ENCODE data around the gene MPO. TPM values are rescaled to one million over a fixed set of nuclear protein-coding genes. Genes with fewer than 3 reads are reported as not detected.

MPO gene
- total RNA-seq = 51.1 TPM

DNA sequence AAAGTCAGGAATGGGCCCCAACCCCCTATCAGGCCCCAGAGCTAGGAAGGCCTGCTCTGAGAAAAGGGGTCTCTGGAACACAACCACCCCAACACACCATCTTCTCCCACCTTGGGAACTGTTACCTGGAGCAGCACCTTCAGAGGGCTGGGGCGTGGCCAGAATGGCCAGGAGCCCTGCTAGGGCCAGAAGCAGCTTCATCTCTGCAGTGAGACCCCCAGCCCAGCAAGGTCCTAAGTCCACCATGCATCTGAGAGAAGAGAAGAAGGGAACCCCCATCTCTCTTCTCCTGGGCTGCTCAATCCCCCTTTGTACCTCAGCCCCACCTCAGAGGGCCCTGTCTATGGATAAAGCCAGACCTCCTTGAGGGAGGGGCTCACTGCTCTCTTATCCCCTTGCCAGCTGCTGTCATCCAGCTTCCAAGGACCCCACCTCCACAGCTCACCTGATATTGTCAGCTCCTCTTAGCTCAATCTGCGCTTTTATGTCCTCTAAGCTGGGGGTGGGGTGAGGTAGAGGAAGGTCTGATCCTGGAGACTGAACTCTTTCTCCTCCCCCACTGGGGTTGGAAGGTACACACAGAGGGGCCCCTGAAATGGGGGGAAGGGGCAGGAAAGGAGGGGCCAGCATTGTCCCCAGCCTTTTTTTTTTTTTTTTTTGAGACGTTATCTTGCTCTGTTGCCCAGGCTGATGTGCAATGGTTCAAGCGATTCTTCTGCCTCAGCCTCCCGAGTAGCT lies at the start of gene MPO:
TSS of gene MPO (minus strand) at position 456 of the 738 bp plus-strand sequence. CDS start at position 279, 177 bp downstream.
- DNase-seq = no peak

DNA sequence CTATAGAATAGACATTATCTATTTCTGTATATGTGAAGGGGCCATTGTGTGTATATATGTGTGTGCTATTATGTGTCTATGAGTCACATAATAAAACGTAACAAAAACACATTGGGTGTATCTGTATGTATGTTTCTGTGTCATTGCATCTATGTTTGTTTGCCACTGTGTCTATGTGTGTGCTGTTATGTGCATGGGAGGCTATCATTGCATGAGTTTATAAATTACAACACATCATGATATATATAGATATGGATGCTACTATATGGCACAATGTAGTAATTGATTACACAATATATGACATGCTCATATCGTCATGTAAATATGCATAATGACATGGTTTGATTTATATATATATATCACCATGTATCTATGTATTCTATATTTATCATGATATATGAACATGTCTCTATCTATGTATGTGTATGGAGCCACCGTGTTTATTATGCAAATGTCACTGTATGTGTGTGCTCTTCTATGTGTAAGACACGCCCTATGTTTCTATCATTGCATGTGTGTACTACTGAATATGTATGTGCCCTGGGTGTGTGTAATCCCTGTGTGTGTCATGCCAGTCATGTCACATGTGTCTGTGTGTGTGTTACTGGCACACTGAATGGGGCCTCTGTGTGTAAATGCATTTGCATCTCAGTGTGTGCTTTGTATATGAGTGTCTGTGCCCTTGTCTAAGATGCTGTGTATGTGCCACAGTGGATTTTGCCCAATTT lies 49.2 kb upstream of the MPO start:
- no peak for DNase-seq

- no peak for DNase-seq
Observed at GRCh38 chr17:58329035-58329809, 48.5 kb upstream of the MPO start.

DNA sequence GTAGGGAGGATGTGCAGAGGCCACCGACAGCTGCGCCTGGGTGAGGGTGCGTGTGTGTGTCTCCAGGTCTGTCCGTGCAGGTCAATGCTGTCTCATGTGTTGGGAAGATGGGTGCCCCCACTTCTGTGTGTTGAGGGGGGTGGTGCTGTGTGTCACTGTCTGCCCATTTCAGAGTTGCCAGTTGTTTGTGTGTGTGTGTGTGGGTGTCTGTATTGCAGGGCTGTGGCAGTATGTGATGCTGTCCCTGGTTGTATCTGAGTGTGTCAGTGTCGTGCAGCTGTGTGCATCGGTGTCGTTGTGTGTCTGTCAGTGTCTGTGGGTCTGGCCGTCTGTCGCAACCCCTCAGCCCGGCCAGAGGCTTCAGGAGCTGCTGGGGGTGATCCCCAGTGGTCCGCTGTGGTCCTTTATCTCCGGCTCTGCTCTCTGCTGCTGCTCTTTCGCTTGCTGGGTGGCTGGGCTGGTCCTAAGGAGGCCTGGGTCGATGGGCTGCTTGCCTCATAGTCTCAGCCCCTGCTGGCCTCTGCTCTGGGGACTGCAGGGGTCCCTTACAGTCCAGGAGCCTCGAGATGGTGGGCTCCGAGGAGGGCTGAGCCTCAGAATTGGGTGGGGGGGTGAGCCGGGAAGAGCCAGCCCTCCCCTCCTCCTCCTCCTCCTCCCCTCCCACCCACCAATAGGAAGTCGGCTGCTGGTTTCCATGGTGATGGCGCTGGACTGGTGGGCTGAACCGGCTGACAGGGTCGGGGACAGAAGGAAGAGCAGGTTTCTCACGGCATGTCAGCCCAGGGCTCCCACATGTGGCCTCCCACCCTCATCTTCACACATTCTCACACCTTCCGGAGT lies 47.7 kb upstream of the MPO start, which contains the start of gene TSPOAP1:
TSS of gene TSPOAP1 (minus strand) at position 601 of the 840 bp plus-strand sequence. CDS start 875 bp downstream, outside the sequence.
- DNase-seq = no peak

DNA sequence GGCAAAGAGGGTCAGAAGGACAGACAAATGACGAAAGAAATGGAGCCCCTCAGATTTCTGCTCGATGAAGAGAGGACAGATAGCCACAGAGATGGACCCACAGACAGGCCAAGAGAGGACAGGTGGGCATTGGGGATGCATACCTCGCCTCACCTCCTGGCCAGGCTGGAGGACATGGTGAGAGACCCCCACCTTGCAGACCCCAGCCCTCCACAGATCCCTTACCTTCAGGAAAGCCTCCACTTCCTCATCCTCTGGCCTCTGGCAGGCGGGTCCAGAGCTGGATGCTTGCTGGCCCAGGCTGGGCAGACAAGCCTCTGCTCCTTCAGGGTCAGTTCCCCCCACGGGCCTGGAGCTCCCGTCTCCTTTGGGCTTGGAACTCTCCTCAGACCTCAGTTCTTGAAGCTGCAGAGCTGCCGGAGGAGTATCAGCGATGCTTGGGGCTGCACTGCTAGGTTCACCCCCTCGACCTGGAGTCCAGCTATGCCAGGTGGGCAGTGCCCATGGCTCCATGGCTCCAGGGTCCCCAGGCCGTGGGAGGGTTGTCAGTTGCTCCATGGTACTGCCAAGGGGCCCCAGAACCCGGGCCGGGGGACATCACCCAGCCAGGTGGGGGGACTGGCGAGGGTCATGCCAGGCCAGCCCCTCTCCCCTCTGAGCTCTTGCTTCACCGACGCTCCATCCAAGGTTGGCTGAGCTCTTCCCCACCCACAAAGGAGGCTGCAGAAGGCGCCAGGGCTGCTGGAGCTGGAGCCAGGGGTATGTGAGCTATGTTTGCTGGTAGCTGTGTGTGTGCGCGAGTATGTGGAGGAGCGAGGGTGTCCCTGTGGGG lies 46.8 kb upstream of the MPO start:
- no peak for DNase-seq

DNA sequence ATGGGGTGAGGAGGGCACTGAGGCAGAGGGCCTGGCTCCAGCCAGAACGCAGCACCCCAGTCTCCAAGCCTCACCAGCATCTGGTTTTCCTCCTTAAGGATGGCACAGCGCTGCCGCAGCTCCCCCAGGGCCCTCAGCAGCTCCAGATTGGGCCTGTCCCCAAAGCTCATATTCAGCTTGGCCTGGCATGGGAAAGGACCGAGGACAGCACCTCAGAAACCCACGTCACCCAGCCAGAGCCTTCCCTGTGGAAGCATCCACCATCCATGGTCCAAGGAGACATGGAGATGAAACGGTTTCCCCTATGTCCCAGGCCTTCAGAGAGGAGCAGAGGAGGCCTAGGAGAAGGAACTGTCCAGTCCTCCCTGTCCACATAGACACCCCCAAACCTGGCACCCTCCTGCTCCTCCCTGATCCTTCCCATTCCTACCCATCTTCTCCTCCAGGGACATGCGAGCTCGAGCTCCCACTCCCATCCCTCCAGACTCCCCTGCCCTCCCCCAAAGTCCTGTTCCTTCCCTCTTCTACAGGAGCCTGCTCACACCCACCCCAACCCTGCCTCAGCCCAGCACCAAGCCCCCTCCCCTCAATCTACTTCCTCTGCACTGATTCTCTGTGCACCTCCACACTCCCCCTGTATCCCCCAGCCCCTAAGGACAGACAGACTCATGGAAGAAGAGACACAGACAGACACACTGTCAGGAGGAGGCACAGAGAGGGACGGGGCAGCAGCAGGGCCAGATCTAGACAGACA lies 46.1 kb upstream of the MPO start:
- no peak for DNase-seq

GRCh38 chr17:58325976-58326468 lies 45.3 kb upstream of the MPO start:
- no peak for DNase-seq

- no peak for DNase-seq
Observed at GRCh38 chr17:58325289-58325726, 44.6 kb upstream of the MPO start.

GRCh38 chr17:58324409-58325288 lies 43.9 kb upstream of the MPO start:
- no peak for DNase-seq

- no peak for DNase-seq
Observed at GRCh38 chr17:58324056-58324408, 43.3 kb upstream of the MPO start.

GRCh38 chr17:58323366-58324055 lies 42.8 kb upstream of the MPO start:
- DNase-seq = no peak

- no peak for DNase-seq
Observed at GRCh38 chr17:58322581-58323185, 41.9 kb upstream of the MPO start.

DNA sequence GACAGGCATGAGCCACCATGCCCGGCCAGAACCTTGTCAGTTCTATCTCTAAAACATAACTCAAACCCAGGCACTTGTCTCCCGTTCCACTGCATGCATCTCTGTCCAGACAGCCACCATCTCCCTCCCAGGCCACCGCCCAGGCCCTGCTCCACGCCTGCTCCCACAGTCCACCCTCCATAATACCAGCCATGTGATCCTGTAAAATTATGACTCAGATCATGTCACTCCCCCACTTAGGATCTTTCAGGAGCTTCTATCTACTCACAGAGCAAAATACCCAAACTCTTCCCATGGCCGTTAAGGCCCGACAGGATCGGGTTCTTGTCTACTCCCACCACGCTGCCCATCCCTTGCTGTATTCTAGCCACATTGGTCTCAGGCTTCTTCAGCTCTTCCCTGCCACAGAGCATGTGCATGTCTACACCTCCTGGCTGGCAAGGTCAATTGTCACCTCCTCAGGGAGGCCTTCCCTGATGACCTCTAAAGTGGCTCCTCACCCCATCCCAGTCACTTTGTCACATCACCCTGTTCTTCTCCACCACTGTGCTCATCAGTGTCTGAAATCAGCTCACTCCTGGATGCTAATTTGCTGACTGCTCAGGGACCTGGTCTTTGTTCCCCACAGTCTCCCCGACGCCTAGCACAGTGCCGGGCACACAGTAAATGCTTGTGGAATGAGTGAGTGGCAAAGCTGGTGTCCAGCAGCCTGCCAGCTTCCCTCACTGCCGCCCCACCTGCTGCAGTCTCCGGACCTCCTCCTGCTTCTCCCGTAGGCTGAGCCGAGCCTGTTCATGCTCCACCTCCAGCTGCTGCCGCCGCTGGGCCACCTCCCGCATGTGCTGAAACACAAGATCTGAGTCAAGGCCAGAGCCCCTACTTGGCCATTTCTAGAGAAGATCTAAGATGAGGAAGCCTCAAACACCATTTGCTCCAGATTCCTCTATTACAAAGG lies 41.1 kb upstream of the MPO start:
- no peak for DNase-seq

DNA sequence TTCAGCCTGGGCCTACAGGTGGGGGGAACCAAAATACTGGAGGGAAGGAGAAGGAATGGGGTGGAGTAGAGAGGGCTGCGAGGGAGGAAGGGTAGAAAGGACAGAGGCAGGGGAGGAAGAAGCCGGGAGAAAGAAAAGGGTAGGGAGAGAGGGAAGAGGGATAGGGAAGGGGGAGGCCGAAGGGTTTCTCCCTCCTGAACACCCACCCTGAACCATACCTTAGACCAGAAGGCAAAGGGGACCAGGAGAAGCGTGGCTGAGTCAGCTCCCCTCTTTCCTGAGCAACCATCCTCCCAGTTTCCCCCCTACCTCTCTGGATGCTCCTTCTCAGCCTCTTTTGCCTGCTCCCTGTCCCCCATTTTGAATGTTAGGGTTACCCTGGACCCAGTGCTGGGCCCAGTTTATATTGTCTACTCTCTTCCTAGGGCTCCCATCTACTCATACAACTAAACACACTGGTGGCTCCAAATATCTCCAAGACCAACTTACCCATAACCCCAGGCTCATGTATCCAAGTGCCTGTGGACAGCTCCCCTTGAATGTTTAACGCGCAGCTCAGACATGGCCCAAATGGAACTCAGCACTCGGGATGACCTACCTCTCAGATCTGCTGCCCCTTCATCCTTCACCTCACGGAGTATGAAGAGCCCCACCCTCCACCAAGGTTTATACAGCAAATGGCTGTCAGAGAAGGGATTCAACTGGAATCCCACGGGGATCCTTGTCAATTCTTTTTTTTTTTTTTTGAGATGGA lies 40.0 kb upstream of the MPO start:
- DNase-seq = no peak

DNA sequence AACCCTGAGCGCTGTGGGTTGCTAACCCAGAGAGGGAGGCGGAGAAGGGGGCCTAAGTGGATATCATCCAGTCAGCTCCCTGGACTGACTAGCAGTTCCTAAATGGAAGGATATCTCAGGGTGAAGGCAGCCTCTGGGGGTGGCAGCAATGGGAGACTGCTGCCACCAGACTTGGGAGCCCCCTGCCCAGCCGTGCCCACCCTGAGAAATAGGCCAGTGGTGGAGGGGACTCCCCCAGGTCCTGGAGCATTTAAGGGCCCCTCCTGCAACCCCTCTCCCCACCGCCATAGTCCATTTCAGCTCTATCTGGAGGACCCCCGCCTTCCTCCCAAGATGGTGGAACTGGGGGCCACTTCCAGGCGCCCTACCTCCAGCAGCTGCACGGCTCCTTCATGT lies 39.4 kb upstream of the MPO start:
- DNase-seq = no peak
